B cell (primary cell): ENCODE data around the gene RAD51B.

Experiments used
- EZH2 ChIP-seq: IDR thresholded peaks from 2 replicates; pipeline ENCODE4 v1.6.1; 2012; ENCODE audit warnings: borderline replicate concordance, low read depth, mild to moderate bottlenecking, moderate library complexity, low read length; ENCODE audit not compliant: insufficient read depth, poor library complexity, severe bottlenecking
- TF ChIP-seq, protein P1 (sequence below): fragments of 200-600 bp; IDR thresholded peaks from one replicate; pipeline ENCODE4 v1.8.0; 2022; ENCODE audit warnings: antibody characterized with exemption, mild to moderate bottlenecking

GRCh38 chr14:68266998-68267397, 447.4 kb downstream of the RAD51B start:
- TF ChIP-seq, protein P1, sequence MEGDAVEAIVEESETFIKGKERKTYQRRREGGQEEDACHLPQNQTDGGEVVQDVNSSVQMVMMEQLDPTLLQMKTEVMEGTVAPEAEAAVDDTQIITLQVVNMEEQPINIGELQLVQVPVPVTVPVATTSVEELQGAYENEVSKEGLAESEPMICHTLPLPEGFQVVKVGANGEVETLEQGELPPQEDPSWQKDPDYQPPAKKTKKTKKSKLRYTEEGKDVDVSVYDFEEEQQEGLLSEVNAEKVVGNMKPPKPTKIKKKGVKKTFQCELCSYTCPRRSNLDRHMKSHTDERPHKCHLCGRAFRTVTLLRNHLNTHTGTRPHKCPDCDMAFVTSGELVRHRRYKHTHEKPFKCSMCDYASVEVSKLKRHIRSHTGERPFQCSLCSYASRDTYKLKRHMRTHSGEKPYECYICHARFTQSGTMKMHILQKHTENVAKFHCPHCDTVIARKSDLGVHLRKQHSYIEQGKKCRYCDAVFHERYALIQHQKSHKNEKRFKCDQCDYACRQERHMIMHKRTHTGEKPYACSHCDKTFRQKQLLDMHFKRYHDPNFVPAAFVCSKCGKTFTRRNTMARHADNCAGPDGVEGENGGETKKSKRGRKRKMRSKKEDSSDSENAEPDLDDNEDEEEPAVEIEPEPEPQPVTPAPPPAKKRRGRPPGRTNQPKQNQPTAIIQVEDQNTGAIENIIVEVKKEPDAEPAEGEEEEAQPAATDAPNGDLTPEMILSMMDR, result no peak
- TF ChIP-seq EZH2, result no peak
